Left renal cortex interstitium (tissue), 4 donors: ENCODE results near the gene SRMS. TPM values are rescaled to one million over a fixed set of nuclear protein-coding genes. Genes with fewer than 3 reads are reported as not detected.
A peak's percentile ranks its signal among the peaks of the same experiment; 100 is the strongest.
"Not testable (repeated sequence)": the region's sequence is repeated elsewhere in the genome, so short reads cannot be mapped to it uniquely, and the experiment has no call there.

Experiments used
- DNase-seq, 4 donors: peaks; one replicate each; pipeline ENCODE4 v3.0.0-alpha.2; 2013; ENCODE audit warnings: low read depth in 4 of 4, low spot score in 2 of 4, missing footprints in 1 of 4
- polyA plus RNA-seq, 4 donors: library from polyadenylated mRNA; unstranded; fragments of 120-200 nt; gene quantifications; one replicate each; pipeline ENCODE4 v1.2.1, GENCODE V29; 2013; ENCODE audit not compliant: insufficient read length in 4 of 4

SRMS gene
- polyA plus RNA-seq, 4 donors: 0.11 to 0.33 (median 0.30) TPM; not detected in 1

DNA sequence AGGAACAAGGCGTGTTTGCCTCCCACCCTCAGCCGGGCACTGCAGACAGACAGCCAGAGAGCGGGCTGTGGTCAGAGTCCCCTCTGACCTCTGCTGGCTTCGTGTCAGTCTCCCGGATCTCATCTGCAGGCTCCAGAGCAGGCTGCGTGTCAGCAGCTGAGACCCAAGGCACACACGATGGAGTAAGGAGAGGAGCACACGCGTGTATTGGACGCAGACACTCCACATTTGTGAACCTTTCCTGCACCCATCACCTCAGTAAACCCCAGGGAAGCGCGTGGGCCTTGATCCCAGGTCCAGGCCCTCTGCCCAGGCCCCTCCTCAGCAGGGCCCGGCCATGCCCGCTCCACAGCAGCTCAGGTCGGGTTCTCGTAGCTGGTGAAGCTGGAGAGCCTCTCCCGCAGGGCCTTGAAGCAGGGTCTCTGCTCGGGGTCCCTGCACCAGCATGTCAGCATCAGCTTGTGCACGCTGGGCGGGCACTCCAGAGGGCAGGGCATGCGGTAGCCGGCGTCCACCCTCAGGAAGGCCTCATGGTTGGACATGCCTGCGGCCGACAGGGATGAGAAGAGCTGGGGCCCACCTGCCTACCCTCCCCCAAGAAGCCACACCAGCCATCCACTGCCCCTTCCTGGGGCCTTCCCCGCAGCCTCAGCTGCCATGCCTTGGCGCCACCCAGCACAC, 18.2 kb downstream of the SRMS start:
- no peak for DNase-seq

DNA sequence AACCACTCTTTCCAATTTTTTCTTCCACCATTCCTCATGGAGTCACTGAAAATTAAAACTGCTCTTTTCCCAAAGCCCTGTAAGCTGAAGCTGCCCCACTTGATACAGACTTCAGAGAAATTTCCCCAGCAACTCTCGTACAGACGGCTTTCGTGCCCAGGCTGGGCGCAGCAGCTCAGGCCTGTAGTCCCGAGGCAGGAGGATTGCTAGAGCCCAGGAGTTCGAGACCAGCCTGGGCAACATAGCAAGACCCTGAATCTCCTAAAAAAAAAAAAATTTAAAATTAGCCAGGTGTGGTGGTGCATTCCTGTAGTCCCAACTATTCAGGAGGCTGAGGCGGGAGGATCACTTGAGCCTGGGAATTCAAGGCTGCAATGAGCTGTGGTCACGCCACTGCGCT, 20.4 kb downstream of the SRMS start:
- no peak for DNase-seq

DNA sequence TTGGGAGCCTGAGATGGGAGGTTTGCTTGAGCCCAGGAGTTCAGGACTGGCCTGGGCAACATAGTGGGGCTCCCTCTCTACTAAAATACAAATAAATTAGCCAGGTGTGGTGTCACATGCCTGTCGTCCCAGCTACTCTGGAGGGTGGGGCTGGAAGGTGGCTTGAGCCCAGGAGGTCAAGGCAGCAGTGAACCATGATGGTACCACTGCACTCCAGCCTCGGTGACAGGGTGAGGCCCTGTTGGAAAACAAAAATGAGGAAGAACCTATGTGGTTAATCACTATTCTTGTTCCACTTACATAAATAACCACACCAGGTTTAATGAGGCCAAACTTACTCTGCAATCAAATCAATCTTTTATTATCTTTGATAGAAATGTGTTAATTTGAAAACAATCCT, 21.6 kb downstream of the SRMS start:
- no peak for DNase-seq

DNA sequence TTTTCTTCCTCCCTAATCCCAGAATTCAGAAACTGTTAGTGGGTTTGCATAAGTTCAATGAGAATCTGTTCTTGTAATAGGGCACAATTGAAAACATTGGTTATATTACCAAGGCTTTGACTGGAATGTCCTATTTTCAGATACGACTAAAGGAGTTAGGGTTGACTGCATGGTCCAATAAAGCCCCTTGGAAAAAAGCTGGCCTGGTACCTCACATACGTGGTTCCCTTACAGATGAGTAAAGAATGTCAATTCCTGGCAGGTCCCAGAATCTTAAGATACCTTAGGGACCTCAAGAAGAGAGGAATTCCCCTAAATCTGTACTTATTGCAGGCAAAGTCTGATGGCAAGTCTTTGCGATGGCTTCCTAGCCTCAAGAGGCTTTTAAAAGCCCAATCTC, 22.4 kb downstream of the SRMS start:
- no peak for DNase-seq

DNA sequence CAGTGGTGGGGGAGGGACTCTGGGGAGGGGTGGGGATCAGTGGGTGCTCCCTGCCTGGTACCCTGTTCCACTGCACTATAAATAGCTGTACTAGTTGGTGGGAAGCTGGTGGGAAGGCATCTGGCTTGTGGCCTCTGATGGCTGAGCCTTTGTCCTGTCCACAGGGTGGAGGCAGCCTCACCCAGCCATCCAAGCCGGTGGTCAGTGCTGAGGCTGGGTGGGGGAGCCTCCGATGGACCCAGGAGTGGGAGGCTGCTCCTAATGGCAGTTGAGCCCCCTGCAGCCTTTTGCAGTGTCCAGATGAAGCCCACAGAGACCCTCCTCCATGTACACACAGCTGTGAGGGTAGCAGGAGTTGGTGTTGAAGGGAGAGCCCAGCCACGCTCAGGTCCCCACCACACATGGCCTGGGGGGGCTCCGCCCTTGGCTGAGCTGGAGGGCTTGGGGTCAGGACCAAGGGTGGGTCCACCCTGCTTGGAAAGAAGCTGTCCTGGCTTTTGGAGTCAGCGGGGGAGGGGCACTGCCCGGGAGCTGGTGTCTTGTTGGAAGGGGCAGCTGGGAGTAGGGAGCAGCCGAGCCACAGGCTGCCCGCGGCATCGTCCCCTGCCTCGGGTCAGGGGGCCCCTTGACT, 24.5 kb downstream of the SRMS start:
- DNase-seq: no peak

DNA sequence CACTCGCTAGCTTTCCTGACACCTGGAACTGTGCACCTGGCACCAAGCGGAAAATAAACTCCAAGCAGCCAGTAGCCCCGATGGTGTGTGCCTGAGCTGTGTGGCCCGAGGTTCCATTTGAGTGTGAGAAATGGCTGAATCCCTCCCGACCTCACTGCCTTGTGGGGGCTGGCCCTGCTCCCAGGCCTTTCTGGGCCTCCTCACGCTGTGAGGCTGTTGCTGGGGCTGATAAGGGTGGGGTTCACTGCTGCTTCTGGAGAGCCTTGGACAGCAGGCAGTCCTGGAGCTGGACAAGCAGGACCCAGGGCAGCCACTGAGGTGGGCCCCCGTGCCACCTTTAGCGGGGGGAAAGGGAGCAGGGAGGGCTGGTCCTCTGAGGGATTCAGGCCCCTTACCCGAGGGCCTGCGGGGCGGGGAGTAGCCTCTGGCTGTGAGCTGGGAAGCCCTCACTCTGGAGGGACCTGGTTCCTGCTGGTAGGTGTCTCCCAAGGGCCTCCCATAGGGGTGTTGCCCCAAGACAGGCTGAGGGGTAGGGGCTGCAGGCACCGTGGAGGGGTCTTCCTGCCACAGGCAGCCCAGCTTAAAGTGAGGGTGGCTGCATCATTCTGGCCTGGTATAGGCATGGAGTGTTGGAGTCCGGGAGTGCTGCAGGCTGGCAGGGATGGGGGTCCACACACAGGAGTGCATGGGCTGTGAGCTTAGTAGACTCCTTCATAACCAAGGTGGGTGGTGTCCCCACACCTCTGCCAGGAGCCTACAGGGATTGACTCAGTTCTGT, 25.3 kb downstream of the SRMS start:
- DNase-seq: no peak

DNA sequence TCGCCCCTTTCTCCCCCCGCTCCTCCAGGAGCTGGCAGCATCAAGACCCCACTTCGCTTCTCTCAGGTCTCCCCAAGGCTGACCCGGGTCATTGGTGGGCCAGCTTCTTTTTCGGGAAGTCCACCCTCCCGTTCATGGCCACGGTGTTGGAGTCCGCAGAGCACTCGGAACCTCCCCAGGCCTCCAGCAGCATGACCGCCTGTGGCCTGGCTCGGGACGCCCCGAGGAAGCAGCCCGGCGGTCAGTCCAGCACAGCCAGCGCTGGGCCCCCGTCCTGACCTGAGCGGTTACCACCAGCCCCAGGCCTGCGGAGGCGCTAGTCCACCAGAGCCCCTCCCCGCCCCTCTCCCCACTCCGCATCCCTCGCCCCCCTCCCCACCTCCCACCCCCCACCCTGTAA, 25.9 kb downstream of the SRMS start:
- no peak for DNase-seq

DNA sequence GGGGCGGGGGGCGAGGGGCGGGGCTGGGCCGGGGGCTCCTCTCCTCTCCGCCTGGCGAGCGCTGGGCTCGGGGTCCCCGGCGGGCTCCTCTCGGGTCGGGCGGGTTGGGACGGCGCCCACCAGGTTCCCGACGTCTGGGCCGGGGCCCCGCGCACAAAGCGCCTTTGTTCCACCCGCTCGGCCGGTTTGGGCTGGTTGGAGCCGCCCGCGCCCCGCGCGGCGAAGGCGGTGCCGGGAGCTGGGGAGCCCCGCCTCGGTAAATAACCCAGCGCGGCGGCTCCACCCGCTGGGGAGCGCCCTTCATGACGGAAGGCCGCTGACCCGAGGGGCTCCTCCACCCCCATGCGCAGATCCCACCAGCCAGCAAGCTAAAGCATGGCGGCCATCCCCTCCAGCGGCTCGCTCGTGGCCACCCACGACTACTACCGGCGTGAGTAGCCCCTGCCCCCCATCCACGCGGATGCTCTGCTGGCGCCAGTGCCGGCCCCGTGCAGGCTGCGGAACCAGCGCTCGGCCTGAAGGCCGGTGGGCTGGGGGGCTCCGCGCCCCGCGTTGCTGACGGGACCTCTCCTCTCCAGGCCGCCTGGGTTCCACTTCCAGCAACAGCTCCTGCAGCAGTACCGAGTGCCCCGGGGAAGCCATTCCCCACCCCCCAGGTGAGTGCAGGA, 26.5 kb downstream of the SRMS start:
- peak in 1 of 4 donors; percentile 68 for DNase-seq

DNA sequence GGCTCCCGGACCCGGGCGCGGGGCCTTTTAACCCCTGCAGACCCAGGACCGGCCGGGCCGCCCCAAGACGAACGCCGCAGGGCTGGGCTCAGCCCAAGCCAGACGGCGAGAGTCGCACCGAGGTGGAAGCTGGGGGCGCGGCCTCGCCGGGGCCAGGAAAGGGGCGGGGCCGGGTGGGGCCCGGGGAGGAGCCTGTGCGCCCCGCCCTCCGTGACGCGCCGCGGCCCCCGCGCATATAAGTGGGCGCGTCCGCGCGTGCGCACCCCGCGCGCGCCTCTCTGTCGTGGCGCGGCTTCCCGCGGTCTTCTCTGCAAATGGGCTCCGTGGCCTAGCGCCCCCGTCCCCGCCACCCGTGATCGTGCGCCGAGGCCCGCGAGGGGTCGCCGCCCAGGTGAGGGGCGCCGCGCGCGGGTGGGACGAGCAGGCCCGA, 27.0 kb downstream of the SRMS start, which contains the start of gene PPDPF:
Gene PPDPF (plus strand): TSS at position 262 of the 430 bp plus-strand sequence. CDS start 544 bp downstream, outside the sequence.
- peak in 3 of 4 donors; percentile 71 to 76 (median 73) for DNase-seq

DNA sequence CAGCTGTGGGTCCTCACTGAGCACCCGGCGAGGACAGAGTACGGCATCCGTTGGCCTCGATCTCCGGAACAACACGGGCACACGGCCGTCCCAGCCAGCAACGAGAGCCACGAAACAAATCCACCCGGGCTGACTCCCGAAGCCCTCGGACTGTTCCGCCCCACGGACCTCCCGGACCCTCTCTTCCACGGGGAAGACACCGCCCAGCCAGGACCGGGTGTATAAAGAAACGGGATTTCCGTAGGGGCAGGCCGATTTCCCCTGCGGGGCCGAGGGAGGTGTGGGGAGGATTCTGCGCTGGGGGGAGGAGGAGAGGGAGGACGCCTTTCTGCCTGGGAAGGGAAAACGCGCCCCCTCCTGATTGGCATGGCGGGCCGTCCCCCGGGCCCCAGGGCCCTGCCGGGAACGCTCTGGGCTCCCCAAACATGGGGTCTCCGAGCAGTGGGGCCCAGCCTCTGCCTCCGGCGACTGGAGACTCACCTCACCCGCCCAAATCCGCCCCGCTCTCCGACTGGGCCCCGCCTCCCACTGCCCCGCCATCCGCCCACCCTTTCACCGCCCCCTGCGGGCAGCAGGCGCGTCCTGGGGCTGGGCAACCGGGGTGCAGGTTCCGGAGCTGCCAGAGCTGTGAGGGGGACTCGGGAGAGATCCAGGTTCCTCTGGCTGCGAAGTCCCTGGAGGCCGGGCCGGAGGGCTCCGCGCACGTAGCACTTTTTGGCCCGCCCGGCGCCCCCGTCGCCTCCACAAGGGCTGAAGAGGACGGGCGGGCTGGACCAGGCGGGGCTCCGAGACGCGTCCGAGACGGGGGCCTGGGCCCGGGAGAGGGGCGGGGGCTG, 27.7 kb downstream of the SRMS start:
- no peak for DNase-seq

DNA sequence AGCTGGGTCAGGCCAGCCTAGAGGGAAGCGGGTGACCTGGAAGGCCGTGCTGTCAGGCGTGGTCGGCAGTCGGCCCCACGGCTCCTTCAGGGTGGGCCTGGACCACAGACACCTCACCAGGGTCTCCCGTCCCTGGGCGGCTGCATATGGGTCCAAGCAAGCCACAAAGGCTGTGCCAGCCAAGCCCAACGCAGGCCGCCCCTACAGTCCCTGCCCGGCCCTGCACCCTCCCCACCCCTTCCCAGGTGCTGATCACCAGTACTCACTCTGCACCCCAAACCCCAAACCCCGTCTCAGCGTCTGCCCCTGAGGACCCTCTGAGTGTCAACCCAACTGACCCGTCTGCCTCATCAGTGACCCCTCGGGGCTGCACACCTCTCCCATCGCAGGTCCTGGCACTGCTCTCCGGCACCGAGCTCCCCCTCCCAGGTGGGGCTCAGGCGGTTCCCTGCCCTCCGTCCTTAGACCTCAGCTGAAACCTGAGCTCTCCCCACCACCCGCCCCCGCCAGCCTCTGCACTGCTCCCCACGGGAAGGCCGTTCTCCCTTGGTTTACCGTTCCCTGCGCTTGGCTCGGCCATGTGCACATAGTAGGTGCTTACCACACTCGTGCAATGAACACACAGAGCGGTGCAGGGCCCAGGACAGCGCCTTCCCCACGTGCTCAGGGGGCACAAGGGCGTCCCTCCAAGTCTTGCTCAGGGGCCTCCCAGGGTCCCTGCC, 28.4 kb downstream of the SRMS start:
- no peak for DNase-seq

DNA sequence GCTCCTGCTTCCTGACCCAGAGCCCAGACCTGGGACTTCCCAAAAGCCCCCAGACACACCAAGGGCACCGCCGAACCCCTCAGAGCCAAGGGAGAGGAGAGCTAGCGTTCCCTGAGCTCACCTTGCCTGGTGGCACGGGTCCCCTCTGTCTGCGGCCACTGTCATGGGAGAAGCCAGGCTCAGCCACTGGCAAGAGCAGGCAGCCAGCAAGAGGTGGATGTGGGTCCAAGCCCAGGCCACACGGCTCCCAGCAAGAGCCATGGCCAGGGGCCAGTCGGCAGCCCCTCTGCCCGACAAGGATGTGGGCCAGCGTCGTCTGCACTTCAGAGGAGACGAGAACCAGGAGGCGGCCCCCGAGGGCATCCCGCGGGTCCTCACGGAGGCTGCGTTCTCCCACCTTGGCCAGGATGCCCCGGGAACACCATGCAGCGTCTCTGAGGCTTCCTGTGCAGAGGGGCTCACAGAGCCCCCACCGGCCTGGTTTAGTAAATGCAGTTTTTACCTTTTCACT, 29.1 kb downstream of the SRMS start:
- no peak for DNase-seq

DNA sequence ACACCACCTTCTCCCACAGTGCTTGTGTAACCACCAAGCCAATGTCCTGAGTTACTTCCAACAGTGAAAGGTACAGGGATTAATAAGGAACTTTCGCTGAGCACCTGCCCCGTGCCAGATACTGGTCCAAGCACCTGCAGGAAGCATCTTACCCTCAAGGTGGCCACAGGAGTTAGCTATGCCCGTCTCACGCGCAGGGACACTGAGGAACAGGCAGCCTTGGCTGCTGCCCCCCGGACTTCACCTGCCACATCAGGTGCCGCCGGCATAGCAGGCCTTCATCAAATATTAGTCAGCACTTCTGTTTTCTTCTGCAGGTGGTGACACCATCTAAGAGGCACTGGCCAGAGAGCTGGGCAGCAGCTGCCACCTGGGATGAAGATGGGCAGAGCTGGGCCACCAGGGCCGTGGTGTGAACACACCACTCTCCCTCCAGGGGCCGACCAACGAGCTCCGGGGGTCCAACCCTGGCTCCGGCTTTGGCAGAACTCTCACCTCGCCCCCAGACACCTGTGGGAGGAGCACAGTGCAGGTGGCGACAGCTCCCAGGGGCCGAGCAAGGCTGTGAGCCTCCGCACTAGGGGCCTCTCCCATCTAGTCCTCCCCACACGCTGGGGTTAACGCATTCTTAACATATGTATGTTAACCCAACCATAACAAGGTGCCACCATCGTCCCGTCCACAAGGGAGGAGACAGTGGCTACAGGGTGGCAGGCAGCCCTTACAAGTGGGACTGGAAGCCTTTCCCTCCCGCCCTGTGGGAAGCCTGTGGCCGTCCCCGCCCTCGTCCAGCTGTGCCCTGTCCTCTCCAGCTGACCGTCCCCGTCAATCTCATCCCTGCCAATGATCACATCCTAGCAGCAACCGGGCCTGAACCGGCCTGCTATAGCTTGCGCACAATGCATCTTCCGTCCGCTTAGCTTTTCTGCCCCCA, 29.9 kb downstream of the SRMS start:
- no peak for DNase-seq

DNA sequence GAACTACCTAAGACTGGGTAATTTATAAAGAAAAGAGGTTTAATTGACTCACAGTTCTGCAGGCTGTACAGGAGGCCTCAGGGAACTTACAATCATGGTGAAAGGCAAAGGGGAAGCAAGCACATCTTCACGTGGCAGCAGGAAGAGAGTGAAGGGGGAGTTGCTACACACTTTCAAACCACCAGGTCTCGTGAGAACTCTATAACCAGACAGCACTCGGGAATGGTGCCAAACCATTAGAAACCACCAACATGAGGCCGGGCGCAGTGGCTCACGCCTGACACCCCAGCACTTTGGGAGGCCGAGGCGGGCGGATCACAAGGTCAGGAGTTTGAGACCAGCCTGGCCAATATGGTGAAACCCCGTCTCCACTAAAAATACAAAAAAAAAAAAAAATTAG, 33.0 kb downstream of the SRMS start:
- not testable (repeated sequence) for DNase-seq

DNA sequence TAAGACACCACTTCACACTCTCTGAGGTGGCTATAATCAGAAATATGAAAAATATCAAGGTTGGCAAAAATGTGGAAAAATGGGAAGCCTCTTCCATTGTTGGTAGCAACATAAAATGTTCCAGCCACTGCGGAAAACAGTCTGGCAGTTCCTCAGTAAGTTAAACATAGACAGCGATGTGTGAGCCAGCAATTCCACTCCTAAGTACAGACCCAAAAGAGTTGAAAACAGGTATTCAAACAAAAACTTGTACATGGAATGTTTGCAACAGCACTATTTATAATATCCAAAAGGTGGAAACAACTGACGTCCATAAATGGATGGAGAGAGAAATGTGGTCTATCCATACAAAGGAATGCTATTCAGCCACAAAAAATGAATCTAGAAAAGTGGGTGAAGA, 34.3 kb downstream of the SRMS start:
- no peak for DNase-seq

DNA sequence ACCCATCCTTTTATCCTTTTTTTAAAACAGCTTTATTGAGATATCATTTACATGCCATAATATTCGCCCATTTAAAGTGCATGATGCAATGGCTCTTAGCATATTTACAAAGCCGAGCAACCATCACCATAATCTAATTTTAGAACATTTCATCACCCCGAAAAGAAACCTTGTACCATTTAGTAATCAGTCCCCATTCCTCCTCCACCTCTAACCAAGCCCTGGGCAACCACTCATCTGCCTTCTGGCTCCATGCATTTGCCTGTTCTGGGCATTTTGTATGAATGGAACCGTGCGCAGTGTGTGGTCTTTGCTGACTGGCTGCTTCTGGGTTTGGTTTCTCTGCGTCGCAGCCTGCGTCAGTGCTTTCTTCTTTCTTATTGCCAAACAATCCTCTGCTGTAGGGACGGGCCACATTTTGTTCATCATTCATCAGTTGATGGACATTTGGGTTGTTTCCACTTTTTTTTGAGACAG, 38.4 kb downstream of the SRMS start:
- DNase-seq: no peak

DNA sequence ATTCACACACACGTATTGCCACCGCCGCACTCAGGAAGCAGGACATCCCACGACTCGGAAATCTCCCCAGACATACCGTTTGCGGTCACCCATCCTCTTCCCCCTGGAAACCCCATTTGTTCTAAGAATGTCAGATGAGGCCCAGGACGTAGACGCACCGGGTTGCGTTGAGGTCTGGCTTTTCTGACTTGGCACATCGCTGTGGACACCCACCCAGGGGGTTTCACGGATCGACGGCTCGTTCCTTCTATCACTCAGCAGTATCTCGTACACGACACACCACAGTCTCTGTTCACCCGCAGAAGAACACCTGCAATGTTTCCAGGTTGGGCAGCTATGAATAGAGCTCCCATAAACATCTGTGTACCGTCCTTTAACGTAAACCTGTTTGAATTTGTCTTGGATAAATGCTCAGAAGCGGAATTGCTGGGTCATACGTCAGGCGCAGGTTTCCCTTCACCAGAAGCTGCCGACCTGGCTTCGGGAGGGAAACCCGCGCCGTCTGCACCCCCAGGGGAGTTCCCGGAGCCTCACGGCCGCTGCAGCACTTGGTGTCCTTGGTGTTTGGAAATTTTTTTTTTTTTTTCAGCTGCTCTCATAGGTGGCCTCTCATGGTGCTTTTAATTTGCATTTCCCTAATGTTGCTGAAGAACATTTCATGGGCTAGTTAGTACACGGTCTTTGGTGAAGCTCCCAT, 39.3 kb downstream of the SRMS start:
- DNase-seq: no peak
